ENCODE data around the gene NSUN3. TPM values are rescaled to one million over a fixed set of nuclear protein-coding genes. Genes with fewer than 3 reads are reported as not detected.
A peak's percentile ranks its signal among the peaks of the same experiment; 100 is the strongest.
"Not testable (repeated sequence)": the region's sequence is repeated elsewhere in the genome, so short reads cannot be mapped to it uniquely, and the experiment has no call there.

NSUN3 gene
- 4.8 TPM for total RNA-seq
- long read RNA-seq, partial matches to known transcripts = 0 of 1 reads
- long read RNA-seq, other reads (novel, unspliced or antisense) = 0 of 1 reads

GRCh38 chr3:94062513-94063404 is at the start of gene NSUN3, which contains the start of gene DHFR2:
Gene NSUN3, plus strand, starts transcription at chr3:94063061. Its CDS starts 66 bp downstream, at chr3:94063127.
Gene DHFR2, minus strand, starts transcription at chr3:94062916. Its CDS starts 1,405 bp downstream, at chr3:94061511.
- DNase-seq (ENCODE audit: missing footprints) (peak; percentile 94), ATAC-seq (peak; percentile 96)
- intact Hi-C loops (cut with DNase I) = loop anchor here (2.0 kb wide), 1 partner anchor 58 kb away; no protein-coding TSS in a partner anchor

- intact Hi-C loops (cut with DNase I) = no loop called here
- DNase-seq (ENCODE audit: missing footprints) (no peak), ATAC-seq (no peak)
Measured at GRCh38 chr3:94015025-94015424, 47.8 kb upstream of the NSUN3 start.

DNA sequence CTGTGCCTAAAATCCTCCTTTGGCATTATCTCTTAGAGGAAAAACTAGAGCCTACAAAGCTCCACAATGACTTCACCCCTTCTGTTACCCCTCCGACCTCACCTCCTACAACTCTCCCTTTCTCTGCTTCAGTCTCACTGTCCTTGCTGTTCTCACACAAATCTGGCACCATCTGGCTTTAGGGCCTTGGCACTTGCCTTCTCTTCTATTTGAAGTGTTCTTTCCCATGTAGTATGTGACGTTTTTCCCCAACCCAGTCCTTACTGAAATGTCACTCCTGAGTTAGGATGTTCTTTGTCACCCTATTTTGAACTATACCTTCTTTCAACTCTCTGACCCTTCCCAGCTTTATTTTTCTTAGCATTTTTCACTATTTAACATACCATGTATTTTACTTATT is 43.2 kb upstream of the NSUN3 start:
- intact Hi-C loops (cut with DNase I) = no loop called here
- DNase-seq (ENCODE audit: missing footprints) = no peak
- no peak for ATAC-seq

- DNase-seq (ENCODE audit: missing footprints) (no peak), ATAC-seq (no peak)
- intact Hi-C loops (cut with DNase I) = no loop called here
Measured at GRCh38 chr3:94020293-94020692, 42.6 kb upstream of the NSUN3 start.

DNA sequence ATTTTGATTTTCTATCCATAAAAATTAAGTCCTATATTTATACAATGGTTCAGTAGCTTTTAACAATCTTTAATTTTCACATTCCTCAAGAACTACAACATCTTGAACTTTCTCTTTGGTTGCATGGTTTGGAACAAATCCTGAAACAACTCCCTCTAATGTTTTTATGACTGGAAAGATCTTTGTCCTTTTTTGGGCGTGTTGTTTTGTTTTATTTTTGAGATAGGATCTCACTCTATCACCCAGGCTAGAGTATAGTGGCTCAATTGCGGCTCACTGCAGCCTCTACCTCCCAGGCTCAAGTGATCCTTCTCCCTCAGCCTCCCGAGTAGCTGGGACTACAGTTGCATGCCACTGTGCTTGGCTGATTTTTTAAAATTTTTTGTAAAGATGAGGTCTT is 38.5 kb upstream of the NSUN3 start:
- ATAC-seq (no peak), DNase-seq (ENCODE audit: missing footprints) (no peak)
- intact Hi-C loops (cut with DNase I) = no loop called here

GRCh38 chr3:94026623-94027022 is 36.2 kb upstream of the NSUN3 start:
- intact Hi-C loops (cut with DNase I) = no loop called here
- DNase-seq (ENCODE audit: missing footprints) (no peak), ATAC-seq (no peak)

GRCh38 chr3:94028093-94028837 is 34.6 kb upstream of the NSUN3 start, which contains the start of gene STX19:
Gene STX19, minus strand, starts transcription at chr3:94028597. Its CDS starts 13,328 bp downstream, at chr3:94015269.
- ATAC-seq (no peak), DNase-seq (ENCODE audit: missing footprints) (no peak)
- intact Hi-C loops (cut with DNase I) = no loop called here

DNA sequence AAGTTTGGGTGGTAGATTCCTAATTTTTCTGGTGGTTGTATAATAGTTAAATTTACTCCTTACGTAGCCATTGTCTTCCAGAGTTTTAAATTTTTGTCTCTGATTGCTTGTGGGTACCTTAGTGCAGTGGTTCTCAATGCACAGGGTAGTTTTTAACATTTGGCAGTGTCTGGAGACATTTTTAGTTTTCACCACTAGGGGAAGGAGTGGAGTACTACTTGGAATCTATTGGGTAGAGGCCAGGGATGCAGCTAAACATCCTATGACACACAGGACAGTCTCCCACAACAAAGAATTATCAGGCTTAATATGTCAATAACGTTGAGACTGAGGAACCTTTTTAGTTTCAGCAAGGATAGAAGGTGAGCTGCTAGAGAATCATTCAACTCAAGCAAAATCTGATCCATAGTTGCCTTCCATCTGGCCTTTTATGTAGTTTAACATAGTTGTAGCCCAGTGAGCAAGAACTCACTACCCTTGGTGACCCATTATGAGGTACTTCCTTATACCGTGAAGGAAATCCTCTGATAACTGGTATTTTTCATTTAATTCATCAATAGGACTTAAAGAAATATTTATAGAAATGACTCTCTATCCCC is 25.9 kb upstream of the NSUN3 start:
- no peak for ATAC-seq

DNA sequence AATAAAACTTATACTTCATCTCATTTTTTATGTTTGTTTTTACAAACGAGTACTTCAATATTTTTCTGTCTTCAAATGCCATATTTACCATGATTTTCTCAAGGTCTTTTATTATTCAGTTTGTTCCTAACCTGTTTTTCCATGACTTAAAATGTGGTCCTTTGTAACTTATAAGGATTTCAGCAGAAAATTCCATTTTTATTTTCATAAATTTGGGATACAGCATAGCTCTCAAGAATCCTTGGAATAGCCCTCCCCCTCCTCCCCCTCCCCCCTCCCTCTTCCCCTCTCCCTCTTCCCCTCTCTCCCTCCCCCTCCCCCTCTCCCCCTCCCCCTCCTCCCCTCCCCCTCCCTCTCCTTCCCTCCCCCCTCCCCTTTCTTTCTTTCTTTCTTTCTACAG is 19.6 kb upstream of the NSUN3 start:
- no peak for ATAC-seq
- intact Hi-C loops (cut with DNase I) = no loop called here
- DNase-seq (ENCODE audit: missing footprints) = no peak

More for the DNA sequence above, 25.9 kb upstream of the NSUN3 start:
- no peak for DNase-seq (ENCODE audit: missing footprints)
- intact Hi-C loops (cut with DNase I) = no loop called here

GRCh38 chr3:94044100-94044936 is 18.5 kb upstream of the NSUN3 start:
- DNase-seq (ENCODE audit: missing footprints); ATAC-seq; intact Hi-C loops (cut with DNase I): not testable (repeated sequence)

DNA sequence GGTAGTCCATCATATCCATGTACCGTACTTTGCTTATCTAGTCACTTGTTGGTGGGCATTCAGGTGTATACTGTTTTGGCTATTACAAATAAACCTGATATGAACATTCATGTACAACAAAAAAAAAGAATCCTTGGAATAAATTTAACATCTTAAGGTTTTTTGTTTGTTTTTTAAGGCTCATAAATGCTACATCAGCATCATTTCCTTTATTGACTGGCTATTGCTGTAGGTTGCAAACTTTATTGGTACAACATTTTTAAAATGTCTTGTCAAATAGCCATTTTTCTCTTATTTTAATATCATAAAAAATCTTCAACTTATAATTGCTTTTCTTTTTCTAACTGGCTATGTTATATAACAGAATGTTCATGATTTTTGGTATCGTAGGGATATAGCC is 16.3 kb upstream of the NSUN3 start:
- intact Hi-C loops (cut with DNase I) = no loop called here
- ATAC-seq (no peak), DNase-seq (ENCODE audit: missing footprints) (no peak)

GRCh38 chr3:94049267-94049666 is 13.6 kb upstream of the NSUN3 start:
- no peak for ATAC-seq
- intact Hi-C loops (cut with DNase I) = no loop called here

GRCh38 chr3:94050546-94050945 is 12.3 kb upstream of the NSUN3 start:
- no peak for ATAC-seq
- intact Hi-C loops (cut with DNase I) = no loop called here

More at GRCh38 chr3:94049267-94049666, 13.6 kb upstream of the NSUN3 start:
- no peak for DNase-seq (ENCODE audit: missing footprints)

GRCh38 chr3:94061297-94061696 is 1.6 kb upstream of the NSUN3 start:
- DNase-seq (ENCODE audit: missing footprints) (no peak), ATAC-seq (no peak)
- intact Hi-C loops (cut with DNase I) = no loop called here

More at GRCh38 chr3:94050546-94050945, 12.3 kb upstream of the NSUN3 start:
- no peak for DNase-seq (ENCODE audit: missing footprints)

GRCh38 chr3:94063496-94064119 is 747 bp downstream of the NSUN3 start:
- DNase-seq (ENCODE audit: missing footprints) = no peak
- no peak for ATAC-seq
- intact Hi-C loops (cut with DNase I) = loop anchor here (2.0 kb wide), 1 partner anchor 59 kb away; no protein-coding TSS in a partner anchor

DNA sequence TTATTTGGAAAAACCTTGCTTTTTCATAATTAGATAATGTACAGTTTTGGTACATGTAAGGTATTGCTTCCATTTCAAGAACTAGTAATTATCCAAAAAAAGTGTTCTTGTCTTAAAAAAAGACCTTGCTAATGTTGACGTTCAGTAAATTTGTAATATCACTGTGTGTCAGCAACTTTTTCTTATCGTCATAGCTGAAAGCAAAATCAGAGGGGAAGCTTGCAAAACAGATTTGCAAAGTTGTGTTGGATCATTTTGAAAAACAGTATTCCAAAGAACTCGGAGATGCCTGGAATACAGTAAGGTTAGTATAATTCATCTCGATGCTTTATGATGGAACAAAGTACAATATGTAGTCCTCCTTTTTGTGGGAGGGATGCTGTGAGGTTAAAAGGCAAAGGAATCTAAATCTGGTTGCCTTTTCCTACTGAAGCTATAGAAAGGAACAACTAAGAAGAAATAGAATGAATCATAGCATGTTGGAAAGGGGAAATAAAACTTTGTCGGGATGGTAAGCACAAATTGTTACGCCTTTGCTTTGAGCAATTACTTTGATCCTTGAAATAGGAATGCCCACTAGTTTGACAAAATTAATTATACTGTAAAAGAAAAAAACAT is 1.5 kb downstream of the NSUN3 start:
- ATAC-seq (no peak), DNase-seq (ENCODE audit: missing footprints) (no peak)
- intact Hi-C loops (cut with DNase I) = no loop called here

DNA sequence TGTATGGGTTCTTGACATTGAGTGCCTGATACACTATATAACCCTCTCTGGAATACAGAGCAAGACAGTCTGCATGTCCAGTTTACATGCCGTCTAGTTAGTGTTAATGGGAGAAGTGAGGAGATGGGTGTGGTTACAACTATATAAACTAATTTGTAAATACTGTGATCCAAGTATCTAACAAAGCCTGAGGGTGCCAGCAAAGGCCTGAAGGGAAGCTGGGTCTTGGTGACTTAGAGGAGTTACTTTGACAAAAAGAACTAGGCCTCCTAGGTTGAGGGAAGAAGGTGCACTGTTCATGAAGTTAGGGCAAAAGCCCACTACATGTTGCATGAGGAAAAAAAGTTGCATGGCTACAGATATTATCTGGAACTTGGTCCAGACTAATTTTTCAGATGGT is 2.3 kb downstream of the NSUN3 start:
- ATAC-seq = no peak
- intact Hi-C loops (cut with DNase I) = loop anchor here (5.0 kb wide), 1 partner anchor 158 kb away; no protein-coding TSS in a partner anchor

More for the DNA sequence above, 2.3 kb downstream of the NSUN3 start:
- no peak for DNase-seq (ENCODE audit: missing footprints)

All from Right ventricle myocardium inferior (tissue), 1 donor.